GM23248 (cell line): ENCODE measurements around the gene SUPT3H.

Experiments used
- EZH2 ChIP-seq: fragments of 200-600 bp; sonication (generic); IDR thresholded peaks from 2 replicates; pipeline ENCODE4 v1.6.1; 2018; ENCODE audit warnings: antibody characterized with exemption, mild to moderate bottlenecking; ENCODE audit not compliant: insufficient read depth, poor library complexity, severe bottlenecking
- EZH2phosphoT487 ChIP-seq: fragments of 200-600 bp; sonication (generic); IDR thresholded peaks from 2 replicates; pipeline ENCODE4 v1.6.1; 2018; ENCODE audit warnings: antibody characterized with exemption, moderate library complexity, mild to moderate bottlenecking, low read depth; ENCODE audit not compliant: insufficient read depth

DNA sequence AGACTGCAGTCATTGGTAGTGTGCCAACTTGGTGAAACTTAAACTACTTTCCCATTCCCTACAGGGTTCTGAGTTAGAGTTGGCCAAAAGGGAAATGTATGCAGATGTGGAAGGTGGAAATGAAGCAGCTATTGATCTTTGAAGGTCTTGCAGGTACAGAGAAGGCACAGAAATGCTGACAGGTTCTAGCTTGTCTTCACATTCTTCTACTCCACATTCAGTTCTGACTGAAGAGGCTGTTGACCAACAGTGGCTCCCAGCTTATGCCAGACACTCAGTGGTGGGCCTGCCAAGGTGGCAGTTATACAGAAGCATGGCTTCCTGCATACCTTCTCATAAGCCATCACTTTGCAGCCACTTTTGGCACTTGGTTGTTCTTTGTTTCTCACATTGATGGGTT is 566.3 kb downstream of the SUPT3H start:
- TF ChIP-seq EZH2, result no peak
- no peak for TF ChIP-seq EZH2phosphoT487
